ENCODE results near the gene PYY.

- TF ChIP-seq CTCF (IDR thresholded peaks at IDR 0.05) (no peak), POLR2AphosphoS5 (IDR thresholded peaks at IDR 0.05) (no peak)
Measured at GRCh38 chr17:43920500-43921095, 33.1 kb downstream of the PYY start.

Measured in esophagus muscularis mucosa (tissue), 3 donors.